ENCODE measurements around the gene NUDT19.
"Not testable (repeated sequence)": the region's sequence is repeated elsewhere in the genome, so short reads cannot be mapped to it uniquely, and the experiment has no call there.

The NUDT19 gene

DNA sequence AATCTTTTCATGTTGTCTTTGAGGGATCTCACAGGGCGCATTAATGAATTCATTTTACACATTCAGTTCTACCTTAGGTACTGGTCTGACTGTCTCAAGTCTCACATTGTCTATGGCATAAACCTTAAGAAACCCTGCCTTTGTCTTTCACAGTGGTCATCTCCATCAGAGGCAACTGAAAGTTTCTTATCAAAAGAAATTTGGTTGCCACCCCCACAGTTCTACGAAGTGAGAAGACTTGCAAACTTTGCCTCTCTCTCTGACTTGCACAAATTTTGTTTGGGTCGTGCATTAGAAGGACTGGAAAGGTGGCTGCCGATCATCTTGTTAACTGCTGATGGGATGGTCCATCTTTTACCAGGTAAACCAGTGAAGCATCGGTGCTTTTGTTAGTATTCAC, 17.4 kb downstream of the NUDT19 start:
- Histone ChIP-seq H3K4me3 (ENCODE audit: low read depth, low read length) (no peak overlapping the region), H3K27ac (ENCODE audit: low read depth, low read length) (no peak overlapping the region), H2AFZ (ENCODE audit: low read length, unreplicated experiment) (no peak overlapping the region), H3K4me1 (ENCODE audit: control insufficient read depth, insufficient read depth, low read length, unreplicated experiment) (no peaks in the 10 kb centered on the region), H3K36me3 (ENCODE audit: insufficient read depth, low read length) (peaks cover 17% of the 10 kb centered on the region), H3K27me3 (ENCODE audit: insufficient read depth, low read length) (no peaks in the 10 kb centered on the region), H3K79me2 (ENCODE audit: control insufficient read depth, insufficient read depth, low read length, unreplicated experiment) (peaks cover 24% of the 10 kb centered on the region)

DNA sequence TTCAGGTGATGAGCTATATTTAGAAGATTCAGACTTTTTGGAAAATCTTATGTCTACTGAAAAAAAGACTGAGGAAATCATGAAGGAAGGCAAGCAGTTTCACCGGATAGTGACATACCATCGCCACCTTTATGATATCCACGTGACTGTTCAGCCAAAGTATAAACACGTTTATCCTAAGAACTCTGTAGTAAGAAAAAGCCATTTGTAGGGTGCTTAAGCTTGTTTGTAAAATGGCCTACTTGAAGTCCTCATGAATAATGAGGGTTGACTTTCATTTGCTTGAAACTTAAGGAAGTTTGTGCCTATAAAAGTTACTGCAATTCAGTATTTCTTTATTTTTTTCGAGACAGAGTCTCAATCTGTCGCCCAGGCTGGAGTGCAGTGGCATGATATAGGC, 20.1 kb downstream of the NUDT19 start:
- H3K36me3 ChIP-seq (ENCODE audit: insufficient read depth, low read length) = peaks cover 9% of the 10 kb centered on the region; the same call in 1 of the 2 replicates
- H3K79me2 ChIP-seq (ENCODE audit: control insufficient read depth, insufficient read depth, low read length, unreplicated experiment) = peaks cover 9% of the 10 kb centered on the region
- H3K4me1 ChIP-seq (ENCODE audit: control insufficient read depth, insufficient read depth, low read length, unreplicated experiment) = no peaks in the 10 kb centered on the region
- no peak overlapping the region for H2AFZ ChIP-seq (ENCODE audit: low read length, unreplicated experiment)
- H3K4me3 ChIP-seq (ENCODE audit: low read depth, low read length) = no peak overlapping the region
- no peak overlapping the region for H3K27ac ChIP-seq (ENCODE audit: low read depth, low read length)
- no peaks in the 10 kb centered on the region for H3K27me3 ChIP-seq (ENCODE audit: insufficient read depth, low read length)

DNA sequence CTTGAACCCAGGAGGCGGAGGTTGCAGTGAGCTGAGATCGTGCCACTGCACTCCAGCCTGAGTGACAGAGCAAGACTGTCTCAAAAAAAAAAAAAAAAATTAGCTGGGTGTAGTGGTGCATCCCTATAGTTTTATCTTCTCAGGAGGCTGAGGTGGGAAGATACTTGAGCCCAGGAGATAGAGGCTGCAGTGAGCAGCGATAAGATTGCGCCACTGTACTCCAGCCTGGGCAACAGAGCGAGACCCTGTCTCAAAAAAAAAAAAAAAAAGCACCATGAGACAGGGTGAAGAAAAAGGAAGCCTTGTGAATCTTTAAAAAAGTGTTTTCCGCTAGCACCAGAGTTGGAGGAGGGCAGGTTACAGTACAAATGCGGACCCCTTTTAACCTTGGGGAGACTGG, 24.6 kb downstream of the NUDT19 start:
- not testable (repeated sequence) for H3K27me3 ChIP-seq (ENCODE audit: insufficient read depth, low read length); H2AFZ ChIP-seq (ENCODE audit: low read length, unreplicated experiment); H3K36me3 ChIP-seq (ENCODE audit: insufficient read depth, low read length); H3K79me2 ChIP-seq (ENCODE audit: control insufficient read depth, insufficient read depth, low read length, unreplicated experiment); H3K4me3 ChIP-seq (ENCODE audit: low read depth, low read length); H3K27ac ChIP-seq (ENCODE audit: low read depth, low read length); H3K4me1 ChIP-seq (ENCODE audit: control insufficient read depth, insufficient read depth, low read length, unreplicated experiment)

DNA sequence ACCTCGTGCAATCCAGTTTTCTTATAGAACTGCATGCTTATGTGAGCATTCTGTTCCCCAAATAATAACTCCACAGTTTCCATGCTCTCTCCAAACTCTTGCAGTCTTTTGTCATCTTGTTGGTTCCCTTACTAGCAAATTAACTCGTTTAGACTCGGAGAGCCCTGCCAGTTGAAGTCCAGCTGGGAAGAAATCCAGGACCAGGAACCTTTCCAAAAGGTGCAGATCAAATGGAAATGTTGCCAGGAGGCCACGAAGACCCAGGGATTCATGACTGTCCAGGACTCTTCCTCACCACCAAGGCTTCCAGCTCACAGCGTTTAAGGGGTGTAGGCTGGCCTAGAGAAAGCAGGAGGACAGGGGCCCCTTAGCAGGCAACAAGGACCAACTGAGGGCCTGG, 25.9 kb downstream of the NUDT19 start:
- no peaks in the 10 kb centered on the region for H3K36me3 ChIP-seq (ENCODE audit: insufficient read depth, low read length)
- H2AFZ ChIP-seq (ENCODE audit: low read length, unreplicated experiment) = no peak overlapping the region
- no peak overlapping the region for H3K4me3 ChIP-seq (ENCODE audit: low read depth, low read length)
- H3K4me1 ChIP-seq (ENCODE audit: control insufficient read depth, insufficient read depth, low read length, unreplicated experiment) = no peaks in the 10 kb centered on the region
- H3K79me2 ChIP-seq (ENCODE audit: control insufficient read depth, insufficient read depth, low read length, unreplicated experiment) = no peaks in the 10 kb centered on the region
- no peak overlapping the region for H3K27ac ChIP-seq (ENCODE audit: low read depth, low read length)
- no peaks in the 10 kb centered on the region for H3K27me3 ChIP-seq (ENCODE audit: insufficient read depth, low read length)

DNA sequence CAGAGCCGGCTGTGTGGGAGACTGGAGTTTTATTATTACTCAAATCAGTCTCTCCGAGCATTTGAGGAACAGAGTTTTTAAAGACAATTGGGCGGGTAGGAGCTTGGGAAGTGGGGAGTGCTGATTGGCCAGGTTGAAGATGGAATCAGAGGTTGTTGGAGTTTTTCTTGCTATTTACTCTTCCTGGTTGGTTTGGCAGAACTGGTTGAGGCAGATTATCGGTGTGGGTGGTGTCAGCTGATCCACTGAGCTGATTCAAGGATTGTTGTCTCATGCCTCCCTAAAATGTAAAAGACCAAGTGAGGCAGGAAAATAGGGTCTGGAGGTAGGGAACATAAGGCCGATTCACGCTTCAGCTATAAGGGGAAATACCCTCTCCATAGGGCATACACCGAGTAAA, 26.7 kb downstream of the NUDT19 start:
- Histone ChIP-seq H3K27me3 (ENCODE audit: insufficient read depth, low read length) (no peaks in the 10 kb centered on the region), H3K27ac (ENCODE audit: low read depth, low read length) (no peak overlapping the region)

DNA sequence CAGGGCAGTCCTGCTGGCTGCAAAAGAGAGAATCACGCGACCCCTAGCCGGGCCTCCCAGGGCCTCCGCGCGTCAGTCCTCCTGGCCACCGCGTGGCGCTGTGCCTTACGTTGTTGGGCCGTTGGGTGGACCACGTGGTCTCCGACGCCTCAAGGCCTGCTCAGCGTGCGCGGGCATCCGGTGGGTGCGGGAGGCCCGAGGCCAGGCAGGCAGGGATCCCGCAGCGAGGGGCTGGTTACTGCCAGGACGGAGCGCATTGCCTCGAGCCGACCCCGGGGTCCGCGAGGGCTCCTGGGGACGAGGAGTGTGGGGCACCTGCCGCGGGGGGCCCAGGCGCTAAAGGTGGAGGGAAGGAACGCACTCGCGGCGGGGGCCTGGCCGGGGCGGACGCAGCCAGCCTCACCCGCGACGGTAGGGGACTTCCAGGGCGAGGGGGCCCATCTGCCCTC, 28.0 kb downstream of the NUDT19 start, which contains the start of gene TDRD12:
Gene TDRD12 (plus strand): TSS at position 157 of the 449 bp plus-strand sequence. CDS start 306 bp downstream, outside the sequence.
- H3K36me3 ChIP-seq (ENCODE audit: insufficient read depth, low read length) = no peaks in the 10 kb centered on the region
- no peaks in the 10 kb centered on the region for H3K79me2 ChIP-seq (ENCODE audit: control insufficient read depth, insufficient read depth, low read length, unreplicated experiment)
- H3K27me3 ChIP-seq (ENCODE audit: insufficient read depth, low read length) = no peaks in the 10 kb centered on the region
- no peak within 1 kb of the TSS for H3K27ac ChIP-seq (ENCODE audit: low read depth, low read length)
- H3K4me1 ChIP-seq (ENCODE audit: control insufficient read depth, insufficient read depth, low read length, unreplicated experiment) = no peaks in the 10 kb centered on the region
- no peak within 1 kb of the TSS for H2AFZ ChIP-seq (ENCODE audit: low read length, unreplicated experiment)
- H3K4me3 ChIP-seq (ENCODE audit: low read depth, low read length) = no peak within 1 kb of the TSS

More for the DNA sequence above, 26.7 kb downstream of the NUDT19 start:
- Histone ChIP-seq H2AFZ (ENCODE audit: low read length, unreplicated experiment) (no peak overlapping the region), H3K36me3 (ENCODE audit: insufficient read depth, low read length) (no peaks in the 10 kb centered on the region), H3K4me3 (ENCODE audit: low read depth, low read length) (no peak overlapping the region), H3K79me2 (ENCODE audit: control insufficient read depth, insufficient read depth, low read length, unreplicated experiment) (no peaks in the 10 kb centered on the region), H3K4me1 (ENCODE audit: control insufficient read depth, insufficient read depth, low read length, unreplicated experiment) (no peaks in the 10 kb centered on the region)

DNA sequence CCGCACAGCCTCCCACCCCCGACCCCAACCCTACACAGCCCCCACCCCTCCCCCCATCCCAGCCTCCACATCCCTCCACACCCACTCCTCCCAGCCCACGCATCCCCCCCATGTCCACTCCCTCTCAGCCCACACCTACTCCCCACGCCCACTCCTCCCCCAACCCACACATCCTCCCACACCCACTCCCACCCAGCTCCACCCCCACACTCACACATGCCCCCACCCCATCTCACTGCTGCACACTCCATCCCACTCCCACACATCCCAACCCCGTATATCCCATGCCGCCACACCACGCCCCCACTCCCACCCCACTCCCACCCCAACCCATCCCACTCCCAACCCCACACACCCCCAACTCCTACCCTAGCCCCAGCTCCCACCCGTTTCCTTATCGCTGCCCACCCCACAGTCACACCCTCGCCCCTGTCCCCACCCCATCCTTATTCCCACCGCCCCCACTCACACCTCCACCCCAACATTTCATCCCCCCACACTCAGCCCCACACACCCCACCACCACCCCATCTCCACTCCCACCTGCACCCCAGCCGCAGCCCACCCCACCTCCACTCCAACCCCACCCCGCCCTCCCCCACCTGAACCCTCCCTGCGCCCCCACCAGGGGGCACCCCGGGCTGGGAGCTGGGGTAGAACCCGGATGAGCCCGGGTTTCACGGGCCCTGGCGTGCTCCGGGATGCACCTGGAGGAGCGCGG, 28.8 kb downstream of the NUDT19 start:
- Histone ChIP-seq H3K27me3 (ENCODE audit: insufficient read depth, low read length) (no peaks in the 10 kb centered on the region), H3K4me3 (ENCODE audit: low read depth, low read length) (no peak overlapping the region), H3K4me1 (ENCODE audit: control insufficient read depth, insufficient read depth, low read length, unreplicated experiment) (no peaks in the 10 kb centered on the region), H3K79me2 (ENCODE audit: control insufficient read depth, insufficient read depth, low read length, unreplicated experiment) (no peaks in the 10 kb centered on the region), H3K36me3 (ENCODE audit: insufficient read depth, low read length) (no peaks in the 10 kb centered on the region), H2AFZ (ENCODE audit: low read length, unreplicated experiment) (no peak overlapping the region), H3K27ac (ENCODE audit: low read depth, low read length) (no peak overlapping the region)

DNA sequence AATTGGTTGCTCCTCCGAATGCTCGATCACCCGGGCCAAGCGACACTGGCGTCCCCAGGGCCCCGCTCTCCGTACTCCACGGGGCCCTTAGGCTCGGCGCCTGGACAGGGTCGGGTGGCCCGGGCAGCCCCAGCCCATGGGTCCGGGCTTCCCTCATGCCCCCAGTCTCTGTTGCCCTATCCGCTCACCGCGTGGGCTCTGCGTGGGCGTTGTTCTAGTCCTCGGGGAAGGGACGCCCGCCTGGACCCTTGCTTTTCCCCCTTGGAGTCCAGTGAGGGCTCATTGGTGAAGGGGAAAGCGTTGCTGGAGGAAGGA, 29.3 kb downstream of the NUDT19 start:
- Histone ChIP-seq H3K4me3 (ENCODE audit: low read depth, low read length) (no peak overlapping the region), H3K27ac (ENCODE audit: low read depth, low read length) (no peak overlapping the region), H3K4me1 (ENCODE audit: control insufficient read depth, insufficient read depth, low read length, unreplicated experiment) (no peaks in the 10 kb centered on the region), H3K36me3 (ENCODE audit: insufficient read depth, low read length) (no peaks in the 10 kb centered on the region), H3K79me2 (ENCODE audit: control insufficient read depth, insufficient read depth, low read length, unreplicated experiment) (no peaks in the 10 kb centered on the region), H2AFZ (ENCODE audit: low read length, unreplicated experiment) (no peak overlapping the region), H3K27me3 (ENCODE audit: insufficient read depth, low read length) (no peaks in the 10 kb centered on the region)

DNA sequence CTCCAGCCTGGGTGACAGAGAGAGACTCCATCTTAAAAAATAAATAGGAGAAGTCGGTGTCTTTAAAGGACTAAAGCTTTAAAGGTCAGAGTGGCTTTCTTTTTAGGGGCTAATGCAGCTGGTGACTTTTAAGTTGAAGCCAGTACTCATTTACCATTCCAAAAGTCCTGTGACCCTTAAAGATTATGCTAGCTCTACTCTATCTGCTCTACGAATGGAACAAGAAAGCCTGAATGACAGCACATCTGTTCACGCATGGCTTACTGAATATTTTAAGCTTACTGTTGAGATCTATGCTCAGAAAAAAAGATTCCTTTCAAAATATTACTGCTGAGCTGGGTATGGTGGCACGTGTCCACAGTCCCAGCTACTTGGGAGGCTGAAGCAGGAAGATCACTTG, 44.3 kb downstream of the NUDT19 start:
- Histone ChIP-seq H3K27ac (ENCODE audit: low read depth, low read length) (no peak overlapping the region), H3K4me1 (ENCODE audit: control insufficient read depth, insufficient read depth, low read length, unreplicated experiment) (no peaks in the 10 kb centered on the region), H3K36me3 (ENCODE audit: insufficient read depth, low read length) (no peaks in the 10 kb centered on the region), H2AFZ (ENCODE audit: low read length, unreplicated experiment) (no peak overlapping the region), H3K4me3 (ENCODE audit: low read depth, low read length) (no peak overlapping the region), H3K27me3 (ENCODE audit: insufficient read depth, low read length) (no peaks in the 10 kb centered on the region), H3K79me2 (ENCODE audit: control insufficient read depth, insufficient read depth, low read length, unreplicated experiment) (no peaks in the 10 kb centered on the region)

DNA sequence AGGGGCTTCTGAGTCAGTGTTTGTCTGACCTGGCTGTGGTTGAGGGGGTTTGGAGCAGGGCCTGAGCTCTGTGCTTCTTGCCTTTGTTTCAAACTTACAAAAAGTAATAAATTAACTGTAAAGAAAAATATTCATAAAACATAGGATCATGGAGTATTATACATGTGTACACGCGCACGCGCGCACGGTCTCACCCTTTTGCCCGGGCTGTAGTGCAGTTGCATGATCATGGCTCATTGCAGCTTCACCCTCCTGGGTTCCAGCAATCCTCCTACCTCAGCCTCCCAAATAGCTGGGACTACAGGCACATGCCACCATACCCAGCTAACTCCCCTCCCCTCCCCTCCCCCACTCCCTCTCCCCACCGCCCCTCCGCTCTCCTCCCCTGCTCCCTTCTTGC, 51.4 kb downstream of the NUDT19 start:
- Histone ChIP-seq H3K36me3 (ENCODE audit: insufficient read depth, low read length) (no peaks in the 10 kb centered on the region), H3K4me1 (ENCODE audit: control insufficient read depth, insufficient read depth, low read length, unreplicated experiment) (no peaks in the 10 kb centered on the region), H2AFZ (ENCODE audit: low read length, unreplicated experiment) (no peak overlapping the region), H3K27me3 (ENCODE audit: insufficient read depth, low read length) (0 out of 2 replicates have a peak, but pooled peaks cover under 1% of the 10 kb centered on the region), H3K27ac (ENCODE audit: low read depth, low read length) (no peak overlapping the region), H3K4me3 (ENCODE audit: low read depth, low read length) (no peak overlapping the region), H3K79me2 (ENCODE audit: control insufficient read depth, insufficient read depth, low read length, unreplicated experiment) (no peaks in the 10 kb centered on the region)

DNA sequence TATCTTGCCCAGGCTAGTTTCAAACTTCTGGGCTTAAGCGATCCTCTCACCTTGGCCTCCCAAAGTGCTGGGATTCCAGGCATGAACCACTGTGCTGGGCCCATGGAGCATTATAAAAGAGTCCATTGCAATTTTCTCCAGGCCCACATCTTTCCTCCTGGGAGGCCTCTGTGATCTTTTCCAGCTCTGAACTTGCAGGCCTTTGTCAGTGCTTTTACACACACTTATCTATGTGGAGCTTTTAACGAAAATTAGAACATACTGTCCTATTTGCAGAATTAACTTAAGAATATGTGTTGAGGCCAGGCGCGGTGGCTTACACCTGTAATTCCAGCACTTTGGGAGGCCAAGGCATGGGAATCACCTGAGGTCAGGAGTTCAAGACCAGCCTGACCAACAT, 51.8 kb downstream of the NUDT19 start:
- Histone ChIP-seq H3K36me3 (ENCODE audit: insufficient read depth, low read length) (no peaks in the 10 kb centered on the region), H3K27ac (ENCODE audit: low read depth, low read length) (no peak overlapping the region)

More for the DNA sequence above, 51.8 kb downstream of the NUDT19 start:
- Histone ChIP-seq H3K27me3 (ENCODE audit: insufficient read depth, low read length) (0 out of 2 replicates have a peak, but pooled peaks cover 5% of the 10 kb centered on the region), H2AFZ (ENCODE audit: low read length, unreplicated experiment) (no peak overlapping the region), H3K4me3 (ENCODE audit: low read depth, low read length) (no peak overlapping the region), H3K79me2 (ENCODE audit: control insufficient read depth, insufficient read depth, low read length, unreplicated experiment) (no peaks in the 10 kb centered on the region), H3K4me1 (ENCODE audit: control insufficient read depth, insufficient read depth, low read length, unreplicated experiment) (no peaks in the 10 kb centered on the region)
